D721Med (cell line): ENCODE data around the gene AP3S2.

Experiments used
- DNase-seq: peaks from one replicate; pipeline ENCODE4 v3.0.0; 2011; ENCODE audit warnings: low spot score; ENCODE audit not compliant: insufficient read length
- FAIRE-seq: peaks from 2 replicates; lab custom pipeline; 2011; peaks lifted over from hg19 to GRCh38; lab: Jason Lieb, UNC
- CTCF ChIP-seq: IDR thresholded peaks from 2 replicates; pipeline ENCODE4 v1.5.1; 2012; ENCODE audit warnings: mild to moderate bottlenecking, control low read depth; ENCODE audit not compliant: insufficient read depth; ENCODE audit errors: missing control alignments

Gene AP3S2

GRCh38 chr15:89903015-89903857 is 9.4 kb upstream of the AP3S2 start:
- no peak for DNase-seq
- no peak for FAIRE-seq
- no peak for TF ChIP-seq CTCF

- FAIRE-seq (no peak), DNase-seq (no peak)
- no peak for TF ChIP-seq CTCF
Observed at GRCh38 chr15:89900849-89901248, 7.1 kb upstream of the AP3S2 start.

GRCh38 chr15:89899951-89900567 is 6.3 kb upstream of the AP3S2 start:
- no peak for DNase-seq
- no peak for TF ChIP-seq CTCF
- no peak for FAIRE-seq

- no peak for DNase-seq
- no peak for FAIRE-seq
- no peak for TF ChIP-seq CTCF
Observed at GRCh38 chr15:89899295-89899945, 5.6 kb upstream of the AP3S2 start.

- FAIRE-seq, result no peak
Observed at GRCh38 chr15:89898614-89899294, 5.0 kb upstream of the AP3S2 start.

GRCh38 chr15:89898146-89898545 is 4.4 kb upstream of the AP3S2 start:
- no peak for DNase-seq
- TF ChIP-seq CTCF, result no peak
- no peak for FAIRE-seq

More at GRCh38 chr15:89898614-89899294, 5.0 kb upstream of the AP3S2 start:
- peak; percentile 16 for TF ChIP-seq CTCF
- DNase-seq, result no peak
